CD4-positive, alpha-beta T cell treated with Interferon gamma for 1 hour (primary cell): ENCODE results near the gene TBC1D14.
"Not testable (repeated sequence)": the region's sequence is repeated elsewhere in the genome, so short reads cannot be mapped to it uniquely, and the experiment has no call there.

Source experiments
- DNase-seq: peaks from one replicate; pipeline ENCODE4 v3.0.0-alpha.2; 2020

Gene TBC1D14

GRCh38 chr4:6909113-6909969 is at the start of gene TBC1D14:
Gene TBC1D14, plus strand, starts transcription at chr4:6909826. Its CDS starts 13,564 bp downstream, at chr4:6923390.
- peak; percentile 85 for DNase-seq

GRCh38 chr4:6868386-6868785 is 41.2 kb upstream of the TBC1D14 start:
- DNase-seq: no peak

- no peak for DNase-seq
These were observed 39.7 kb upstream of the TBC1D14 start for GRCh38 chr4:6869944-6870343.

GRCh38 chr4:6873291-6873690 is 36.3 kb upstream of the TBC1D14 start:
- DNase-seq: no peak

GRCh38 chr4:6873792-6874461 is 35.7 kb upstream of the TBC1D14 start:
- DNase-seq: peak; percentile 70

- DNase-seq: no peak
These were observed 34.6 kb upstream of the TBC1D14 start for GRCh38 chr4:6874981-6875380.

GRCh38 chr4:6875431-6875831 is 34.2 kb upstream of the TBC1D14 start:
- peak; percentile 68 for DNase-seq

- no peak for DNase-seq
These were observed 33.2 kb upstream of the TBC1D14 start for GRCh38 chr4:6876440-6876839.

GRCh38 chr4:6877067-6877466 is 32.6 kb upstream of the TBC1D14 start:
- no peak for DNase-seq

- no peak for DNase-seq
These were observed 31.1 kb upstream of the TBC1D14 start for GRCh38 chr4:6878451-6879059.

GRCh38 chr4:6880691-6881090 is 28.9 kb upstream of the TBC1D14 start:
- DNase-seq: no peak

- DNase-seq: no peak
These were observed 27.7 kb upstream of the TBC1D14 start for GRCh38 chr4:6881908-6882307.

GRCh38 chr4:6884341-6884870 is 25.2 kb upstream of the TBC1D14 start:
- no peak for DNase-seq

GRCh38 chr4:6885953-6886557 is 23.6 kb upstream of the TBC1D14 start:
- DNase-seq: peak; percentile 61

- DNase-seq: no peak
These were observed 22.7 kb upstream of the TBC1D14 start for GRCh38 chr4:6886886-6887285.

GRCh38 chr4:6887591-6888371 is 21.8 kb upstream of the TBC1D14 start:
- DNase-seq: no peak

- DNase-seq: no peak
These were observed 21.0 kb upstream of the TBC1D14 start for GRCh38 chr4:6888506-6889071.

- DNase-seq: no peak
These were observed 20.4 kb upstream of the TBC1D14 start for GRCh38 chr4:6889101-6889735.

GRCh38 chr4:6889736-6890324 is 19.8 kb upstream of the TBC1D14 start:
- no peak for DNase-seq

GRCh38 chr4:6890358-6890757 is 19.3 kb upstream of the TBC1D14 start:
- DNase-seq: no peak

- not testable (repeated sequence) for DNase-seq
These were observed 18.7 kb upstream of the TBC1D14 start for GRCh38 chr4:6890971-6891370.
